ENCODE data around the gene ITPKB. TPM values are rescaled to one million over a fixed set of nuclear protein-coding genes. Genes with fewer than 3 reads are reported as not detected.
A peak's percentile ranks its signal among the peaks of the same experiment; 100 is the strongest.

The ITPKB gene
- total RNA-seq, 1 donor from 2014 or later = 19.4 TPM

DNA sequence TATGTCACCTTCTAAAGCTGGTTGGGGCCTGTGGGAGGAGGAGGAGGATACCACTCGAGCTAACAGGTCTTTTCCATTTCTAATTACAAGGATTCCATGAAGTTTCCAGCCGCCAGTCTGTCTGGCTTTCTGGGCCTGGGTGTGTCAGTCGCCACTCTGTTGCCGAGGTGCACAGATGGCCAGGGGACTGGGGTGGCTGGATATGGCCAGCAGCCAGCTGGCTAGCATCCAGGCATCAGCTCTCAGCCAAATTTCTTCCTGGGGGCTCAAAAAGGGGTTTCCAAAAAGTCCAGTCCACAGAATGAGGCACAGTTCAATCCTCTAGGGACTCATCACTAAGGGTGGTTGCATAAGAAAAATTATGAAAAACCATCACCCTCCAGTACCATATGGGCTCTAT, 32.4 kb downstream of the ITPKB start:
- no peak for DNase-seq (ENCODE audit: low read depth in 2 of 2)

DNA sequence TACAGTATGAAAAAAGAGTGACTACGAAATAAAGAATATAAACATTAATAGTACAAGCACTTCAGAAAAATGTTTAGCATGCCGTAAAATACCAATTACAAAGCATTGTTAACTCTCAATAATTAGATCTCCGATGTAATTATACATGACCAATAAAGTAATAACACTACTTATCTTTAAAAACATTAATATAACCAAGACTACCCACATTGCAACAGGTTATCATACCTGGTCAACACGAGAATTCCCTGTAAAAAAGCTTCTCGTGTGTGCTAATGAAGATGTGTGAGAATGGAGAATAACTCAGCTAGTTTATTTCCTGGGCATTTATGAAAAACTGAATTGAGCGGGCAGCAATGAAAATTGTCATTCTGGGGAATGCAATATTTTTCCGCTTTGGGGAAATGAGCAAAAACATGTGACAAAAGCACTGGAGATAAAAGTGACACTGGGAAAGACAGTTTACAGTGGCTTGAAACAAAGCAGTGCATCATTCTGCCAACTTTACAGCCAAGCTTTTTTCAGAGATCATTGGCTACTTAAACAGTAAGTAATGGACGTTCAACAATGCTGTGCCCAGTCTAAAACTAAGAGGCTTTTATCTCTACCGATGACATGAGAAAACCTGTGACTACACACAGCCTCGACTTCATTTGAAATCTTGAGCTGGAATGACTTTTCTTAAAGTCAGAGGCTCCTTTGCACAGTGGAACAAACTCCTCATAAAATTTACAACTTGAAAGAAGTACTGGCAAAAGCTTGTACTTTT, 34.7 kb downstream of the ITPKB start:
- DNase-seq (ENCODE audit: low read depth in 2 of 2) = peak in 1 of 2 donors; percentile 62

DNA sequence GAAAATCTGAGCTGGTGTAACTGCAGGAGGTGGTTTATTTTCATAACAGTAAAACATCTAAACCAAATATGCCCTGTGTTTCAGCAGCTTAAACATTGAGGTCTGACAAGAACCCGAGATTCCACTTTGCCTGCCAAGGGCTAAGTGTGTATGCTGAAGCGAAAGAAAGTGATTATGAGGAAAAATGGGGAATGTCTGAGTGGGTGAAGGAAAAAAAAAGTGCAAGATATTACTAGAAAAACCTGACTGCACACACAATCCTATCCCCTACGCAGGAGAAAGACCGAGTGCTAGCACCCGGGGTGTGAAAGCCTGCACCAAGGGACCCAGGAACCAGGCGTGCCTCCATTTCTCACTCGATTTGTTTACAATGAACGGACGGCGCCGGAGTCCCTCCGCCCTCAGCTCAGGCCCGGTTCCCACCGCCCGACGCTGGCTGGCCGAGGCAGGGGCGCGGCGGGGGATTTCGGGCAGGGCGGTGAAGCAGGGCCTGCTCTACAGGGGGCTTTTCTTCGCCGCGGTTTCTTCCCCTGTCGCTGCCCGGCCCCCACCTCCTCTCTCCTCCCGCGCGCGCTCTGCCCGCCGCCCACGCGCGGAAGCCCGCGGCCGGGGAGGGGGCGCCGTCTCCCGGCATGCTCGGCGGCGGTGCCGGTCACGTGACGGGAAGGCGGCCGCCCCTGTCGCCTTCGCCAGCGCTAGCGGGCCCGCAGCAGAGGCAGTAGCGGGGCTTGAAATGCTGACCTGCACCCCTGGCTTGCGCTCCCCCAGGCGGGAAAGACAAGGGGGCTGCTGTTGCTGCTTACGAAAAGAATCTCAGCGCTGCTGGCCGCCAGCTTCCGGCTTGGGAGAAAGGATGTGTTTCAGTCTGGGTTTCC, 35.9 kb downstream of the ITPKB start:
- DNase-seq (ENCODE audit: low read depth in 2 of 2) = peak; percentile 61 to 84

DNA sequence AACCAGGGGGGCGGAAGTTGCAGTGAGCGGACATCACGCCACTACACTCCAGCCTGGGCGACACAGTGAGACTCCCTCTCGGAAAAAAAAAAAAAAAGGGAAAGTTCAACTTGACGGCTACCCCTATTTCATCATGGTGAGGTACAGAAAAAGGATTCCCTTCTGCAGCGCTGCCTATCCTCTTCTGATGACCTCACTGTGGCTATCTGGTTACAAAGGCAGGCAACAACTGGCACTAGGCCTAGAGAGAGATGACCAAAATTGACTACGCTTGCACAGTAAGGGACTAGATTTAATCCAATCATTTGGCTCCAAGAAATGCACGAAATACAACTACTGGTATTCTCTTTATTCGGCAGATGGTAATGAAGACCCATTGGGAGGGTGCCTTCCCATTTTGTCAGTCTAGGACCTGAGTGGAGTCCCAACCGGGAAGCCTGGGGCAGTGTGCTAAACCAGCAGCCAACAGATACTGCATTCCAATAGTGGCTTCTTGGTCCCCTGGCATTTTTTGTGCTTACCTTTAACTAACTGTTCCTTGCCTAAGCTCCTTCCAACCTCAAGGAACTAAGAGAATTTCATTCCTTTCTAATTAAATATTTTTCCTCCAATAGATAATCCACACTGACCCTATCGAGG, 36.6 kb downstream of the ITPKB start:
- DNase-seq (ENCODE audit: low read depth in 2 of 2) = no peak

DNA sequence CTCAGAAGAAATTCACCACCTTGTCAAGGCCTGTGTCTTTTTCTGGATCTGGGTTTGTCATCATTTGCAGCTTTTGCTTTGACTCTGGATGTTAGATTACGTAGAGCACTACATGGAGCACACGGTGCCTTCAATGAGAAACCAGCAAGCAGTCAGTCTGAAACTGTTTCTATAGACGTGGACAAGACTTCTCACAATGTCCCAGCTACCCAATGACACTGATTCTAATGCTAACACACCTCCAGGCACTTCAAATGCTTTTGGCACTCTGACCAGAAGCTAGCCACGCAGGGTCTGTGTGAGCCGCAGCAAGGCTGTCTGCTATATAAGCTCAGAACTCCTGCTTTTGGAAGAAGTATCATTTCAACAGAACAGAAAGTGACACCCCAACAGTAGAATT, 38.2 kb downstream of the ITPKB start:
- no peak for DNase-seq (ENCODE audit: low read depth in 2 of 2)

DNA sequence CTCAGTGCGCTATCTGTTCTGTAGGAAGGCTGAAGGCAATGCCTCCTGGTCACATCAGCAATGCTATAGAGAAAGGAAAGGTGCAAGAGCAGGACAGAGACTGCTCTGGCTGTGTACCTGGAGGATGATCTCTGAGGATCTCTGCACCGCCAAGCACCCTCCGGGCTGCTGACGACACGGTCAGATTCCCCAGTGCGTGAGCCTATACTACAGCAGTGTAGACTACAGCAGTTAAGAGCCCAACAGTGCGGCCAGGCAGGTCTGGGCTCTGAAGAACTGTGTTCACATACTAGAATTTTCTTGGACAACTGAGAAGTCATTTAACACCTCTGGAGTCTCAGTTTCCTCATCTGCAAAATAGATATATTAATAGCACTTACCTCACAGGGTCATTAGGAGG, 39.9 kb downstream of the ITPKB start:
- no peak for DNase-seq (ENCODE audit: low read depth in 2 of 2)

DNA sequence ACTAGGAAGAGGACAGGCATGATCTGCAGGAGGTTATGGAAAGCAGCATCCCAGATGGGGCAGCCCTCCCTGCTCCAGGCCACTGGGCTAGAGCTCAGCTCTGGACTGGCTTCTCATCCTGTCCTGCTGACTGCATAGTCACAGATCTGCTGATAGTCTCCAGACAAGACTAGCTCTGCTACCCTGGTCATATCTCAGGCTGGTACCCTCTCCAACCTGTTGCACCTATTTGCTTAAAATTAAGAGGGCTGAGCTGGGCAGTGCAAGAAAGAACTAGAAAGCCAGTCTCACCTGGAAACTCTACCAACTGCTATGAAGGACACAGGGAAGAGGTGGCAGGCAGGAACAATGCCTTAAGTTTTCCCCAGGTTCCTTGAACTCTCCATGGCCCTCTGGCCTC, 40.4 kb downstream of the ITPKB start:
- no peak for DNase-seq (ENCODE audit: low read depth in 2 of 2)

DNA sequence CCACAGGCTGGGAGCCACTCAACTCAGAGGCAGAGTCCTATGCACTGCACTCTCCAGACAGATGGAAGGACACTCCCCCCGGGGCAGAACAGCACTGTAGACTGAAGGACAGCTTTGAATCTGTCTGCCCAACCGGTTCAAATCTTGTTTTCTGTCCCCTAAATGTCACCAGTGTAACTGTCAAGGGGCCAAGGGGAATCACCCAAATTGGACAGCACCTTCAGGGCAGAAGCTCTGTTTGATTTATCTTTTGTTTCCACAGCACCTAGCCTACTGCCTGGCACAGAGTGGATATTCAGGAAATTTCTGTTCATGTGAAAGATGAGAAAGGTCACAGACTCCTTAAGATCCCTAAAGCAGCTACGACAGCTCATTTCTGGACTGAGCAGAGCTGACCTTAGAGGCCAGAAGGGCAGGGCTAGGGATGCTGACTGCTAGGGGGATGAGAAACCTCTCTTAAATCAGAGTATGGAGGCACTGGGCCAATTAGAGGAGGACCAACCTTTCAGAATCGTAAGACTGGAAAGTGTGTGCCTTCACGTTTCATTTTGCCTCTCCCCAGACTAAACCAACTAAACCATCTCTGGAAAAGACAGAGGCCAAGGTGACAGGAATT, 41.0 kb downstream of the ITPKB start:
- no peak for DNase-seq (ENCODE audit: low read depth in 2 of 2)

DNA sequence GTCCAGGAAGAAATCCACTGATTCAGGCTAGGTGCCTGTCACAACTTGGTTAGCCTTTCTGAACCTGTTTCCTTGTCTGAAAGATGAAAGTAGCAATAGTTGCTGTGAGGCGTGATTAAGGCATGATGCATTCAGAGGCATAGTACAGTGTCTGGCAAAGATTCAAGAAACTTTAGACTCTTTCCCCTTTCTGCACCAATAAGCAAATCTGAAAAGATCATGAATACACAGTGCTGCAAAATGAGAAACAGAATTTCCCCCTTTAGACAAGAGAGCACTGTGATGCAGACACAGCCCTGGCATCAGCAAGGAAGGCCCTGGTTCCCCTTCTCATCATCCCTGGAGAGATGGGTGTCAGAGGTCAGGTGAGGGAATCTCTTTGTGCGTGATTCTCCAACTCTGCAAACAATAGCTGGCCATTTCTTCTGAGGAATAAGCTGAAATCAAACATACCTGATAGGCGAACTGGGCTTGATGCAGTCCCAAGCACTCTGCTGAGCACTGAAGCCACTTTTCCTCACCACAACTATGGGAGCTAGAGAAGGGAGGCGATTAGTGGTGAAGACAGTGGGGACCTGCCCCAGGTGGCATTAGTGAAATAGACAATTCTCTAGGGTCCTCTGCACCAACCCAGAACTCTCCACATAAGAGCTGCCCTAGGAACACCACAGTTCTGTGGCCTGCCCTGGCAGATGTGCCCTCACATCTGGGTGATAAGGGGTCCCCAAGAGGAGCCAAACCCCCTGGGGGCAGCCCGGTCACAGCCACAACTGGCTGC, 41.7 kb downstream of the ITPKB start:
- DNase-seq (ENCODE audit: low read depth in 2 of 2) = peak in 1 of 2 donors; percentile 83

DNA sequence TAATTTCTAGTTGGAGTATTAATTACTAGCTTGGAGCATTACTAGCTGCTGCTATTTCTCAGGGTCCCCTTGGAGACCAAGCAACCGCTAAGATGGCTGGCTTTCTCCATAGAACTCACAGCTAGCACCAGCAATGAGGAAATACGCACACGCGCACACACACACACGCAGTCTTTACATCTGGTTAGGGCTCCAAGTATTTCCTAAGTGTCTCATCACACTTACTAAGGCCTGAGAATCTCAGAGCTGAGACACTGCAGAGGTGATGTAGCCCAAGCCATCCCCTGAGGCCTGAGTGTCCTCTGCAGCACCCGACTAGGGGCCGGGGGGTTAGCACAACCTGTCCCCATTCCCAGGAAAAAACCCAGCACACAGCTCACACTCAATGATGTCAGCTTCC, 42.5 kb downstream of the ITPKB start:
- peak; percentile 27 to 39 for DNase-seq (ENCODE audit: low read depth in 2 of 2)

DNA sequence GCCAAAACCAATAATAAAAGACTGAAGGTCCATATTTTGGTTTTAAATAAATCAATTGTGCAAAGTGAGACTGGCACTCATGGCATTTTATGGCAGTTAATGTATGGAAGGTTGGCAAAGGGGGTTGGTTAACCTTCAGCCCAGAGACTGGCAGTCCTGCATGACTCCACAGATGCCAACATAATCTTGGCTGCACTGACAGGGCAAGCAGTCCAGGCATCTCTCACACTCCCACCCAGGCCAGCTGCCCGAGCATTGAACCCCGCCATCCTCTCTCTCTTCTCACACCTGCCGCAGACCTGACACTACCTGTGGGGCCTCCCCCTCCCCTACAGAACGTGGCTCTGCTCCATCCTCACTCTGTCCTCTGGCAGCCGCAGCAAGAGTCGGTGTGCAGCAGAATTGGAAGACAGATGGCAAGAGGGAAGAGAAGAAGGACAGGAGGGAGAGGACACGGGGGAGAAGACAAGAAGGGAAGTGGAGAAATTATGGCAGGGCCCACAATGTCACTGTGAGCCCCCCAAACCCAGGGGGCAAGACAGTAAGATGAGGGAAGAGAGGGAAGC, 43.7 kb downstream of the ITPKB start:
- no peak for DNase-seq (ENCODE audit: low read depth in 2 of 2)

DNA sequence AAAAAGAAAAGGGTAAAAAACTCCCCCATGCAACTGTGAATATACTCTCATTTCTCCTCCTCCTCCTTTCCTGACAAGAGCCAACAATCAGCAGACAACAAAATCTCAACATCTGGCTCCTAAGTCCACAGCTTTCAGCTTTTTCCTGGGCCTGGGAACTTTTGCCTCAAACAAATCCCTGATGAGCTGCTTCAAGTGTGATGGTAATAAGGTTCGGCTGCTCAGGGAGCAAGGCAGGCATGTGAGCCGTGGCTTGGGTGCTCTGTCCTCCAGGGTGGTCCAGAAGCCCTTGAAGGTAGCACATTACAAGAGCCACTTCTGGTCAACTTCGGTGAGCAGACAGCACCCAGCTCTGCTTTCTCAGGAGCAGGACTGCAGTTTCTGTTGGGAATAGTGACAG, 46.3 kb downstream of the ITPKB start:
- no peak for DNase-seq (ENCODE audit: low read depth in 2 of 2)

DNA sequence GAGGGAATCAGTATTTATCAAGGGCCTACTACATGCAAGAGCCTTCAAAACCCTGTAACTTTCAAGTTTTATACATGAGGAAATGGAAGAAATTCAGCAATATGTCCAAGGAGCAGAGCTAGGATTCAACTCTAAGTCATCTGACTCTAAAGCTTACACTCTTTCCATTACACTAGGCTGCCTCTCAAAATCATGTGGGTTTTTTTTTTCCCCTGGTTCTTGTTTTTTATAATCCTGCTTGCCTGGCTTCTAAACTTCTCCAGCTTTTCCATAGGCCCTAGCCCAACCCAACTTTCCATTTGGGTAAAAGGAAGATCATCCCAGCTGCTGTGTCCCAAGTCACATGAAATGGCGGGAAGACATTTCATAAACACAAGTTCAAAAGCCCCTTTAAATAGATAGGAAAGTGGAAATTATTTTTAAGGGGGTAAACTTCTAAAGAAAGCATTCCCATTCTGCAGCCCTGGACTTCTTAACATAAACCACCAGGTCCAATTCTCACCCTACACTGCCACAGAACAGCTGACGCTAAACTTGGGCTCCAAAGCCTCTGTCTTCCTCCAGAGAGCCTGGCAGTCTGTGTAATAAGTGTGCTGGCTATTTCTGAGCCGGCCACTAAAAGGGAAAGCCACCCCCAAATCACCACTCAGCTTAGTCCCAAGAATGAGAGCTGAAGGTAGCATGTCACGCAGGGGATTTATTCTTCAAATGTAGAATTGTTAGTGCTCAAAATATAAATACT, 46.9 kb downstream of the ITPKB start:
- peak in 1 of 2 donors; percentile 59 for DNase-seq (ENCODE audit: low read depth in 2 of 2)

DNA sequence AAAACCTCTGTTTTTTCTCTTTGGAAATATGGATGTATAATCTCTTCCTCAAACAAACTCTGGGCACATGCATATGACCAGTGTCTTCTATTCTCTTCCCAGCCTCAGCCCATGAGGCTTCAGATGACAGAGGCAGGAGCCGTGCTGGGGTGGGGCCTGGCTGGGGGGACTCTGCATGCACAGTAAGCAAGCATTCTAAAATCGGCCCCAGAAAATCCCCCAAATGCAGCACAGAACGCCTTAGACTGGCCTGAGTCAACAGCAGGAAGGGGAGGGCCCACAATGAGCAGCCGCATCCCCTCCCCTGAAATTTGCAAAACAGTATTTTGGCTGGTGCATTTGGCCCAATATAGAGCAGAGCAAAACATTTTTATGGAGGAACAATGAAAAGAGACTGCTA, 47.8 kb downstream of the ITPKB start:
- DNase-seq (ENCODE audit: low read depth in 2 of 2) = peak; percentile 34 to 71

DNA sequence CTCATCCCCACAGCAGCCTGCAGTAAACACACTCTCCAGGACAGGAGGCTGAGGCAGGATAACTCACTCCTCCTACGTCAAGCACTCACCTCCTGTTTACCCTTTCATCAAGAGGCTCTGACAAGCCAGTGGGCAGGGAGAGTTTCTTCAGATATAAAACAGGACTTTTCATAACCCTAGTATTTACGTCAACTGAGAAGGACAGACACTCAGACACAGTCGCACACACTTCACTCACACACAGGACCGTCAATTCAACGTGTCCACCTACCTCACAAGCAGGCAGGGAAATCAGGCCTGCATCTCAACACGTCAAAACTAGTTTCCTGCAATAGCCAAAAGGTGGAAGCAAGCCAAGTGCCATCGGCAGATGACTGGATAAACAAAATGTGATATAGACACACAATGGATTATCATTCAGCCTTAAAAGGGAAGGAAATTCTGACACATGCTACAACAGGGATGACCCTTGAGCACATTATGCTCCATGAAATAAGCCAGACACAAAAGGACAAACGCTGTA, 48.6 kb downstream of the ITPKB start:
- peak; percentile 95 to 99 for DNase-seq (ENCODE audit: low read depth in 2 of 2)

DNA sequence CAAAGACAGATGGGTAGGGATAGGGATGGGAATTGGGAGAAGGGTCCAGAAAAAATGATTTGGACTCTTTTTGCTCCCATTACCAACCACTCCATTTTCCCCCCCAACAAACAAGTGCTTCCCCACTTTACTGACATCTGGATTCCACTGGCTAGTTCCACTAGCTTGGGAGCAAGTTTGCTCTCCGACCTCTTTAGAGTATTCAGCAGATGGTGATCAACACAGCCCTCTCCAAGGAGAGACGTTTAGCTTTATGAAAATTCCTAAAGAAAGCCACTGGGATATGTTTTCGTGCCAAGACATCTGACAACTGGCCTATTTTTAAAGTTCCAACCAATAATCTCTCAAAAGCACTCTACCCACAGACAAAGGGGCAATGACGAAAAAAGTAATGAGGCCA, 50.3 kb downstream of the ITPKB start:
- DNase-seq (ENCODE audit: low read depth in 2 of 2) = no peak

DNA sequence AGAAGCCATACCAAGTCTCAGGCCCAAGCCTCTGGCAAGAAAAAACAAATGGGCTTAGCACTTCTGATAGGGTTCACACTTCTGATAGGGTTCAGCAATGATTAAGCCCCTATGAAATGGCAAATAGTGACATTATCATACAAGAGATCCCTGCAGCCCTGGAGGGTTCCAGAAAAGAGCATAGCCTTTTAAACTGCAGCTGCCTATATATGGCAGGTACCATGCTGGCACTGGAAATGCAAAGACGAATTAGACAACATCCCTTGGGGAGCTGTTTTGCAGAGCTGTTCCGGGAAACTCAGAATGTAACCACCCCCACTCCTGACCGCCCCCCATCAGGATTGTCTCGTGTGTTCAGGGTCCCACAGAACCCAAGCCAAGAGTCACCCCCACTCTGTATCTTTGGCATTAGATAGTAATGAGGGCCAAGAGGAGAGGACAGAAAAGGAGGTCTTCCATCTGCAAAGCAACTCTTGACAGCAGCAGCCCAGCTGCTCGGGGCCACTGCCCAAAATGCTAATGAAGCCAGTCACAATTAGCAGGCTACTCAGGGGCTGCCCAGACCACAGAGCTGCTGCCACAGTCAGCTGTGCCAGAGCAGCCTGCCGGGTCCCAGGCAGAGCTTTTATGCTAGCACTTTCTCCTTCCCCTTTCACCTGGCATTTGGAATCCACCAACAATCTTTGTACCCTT, 50.9 kb downstream of the ITPKB start:
- DNase-seq (ENCODE audit: low read depth in 2 of 2) = no peak

DNA sequence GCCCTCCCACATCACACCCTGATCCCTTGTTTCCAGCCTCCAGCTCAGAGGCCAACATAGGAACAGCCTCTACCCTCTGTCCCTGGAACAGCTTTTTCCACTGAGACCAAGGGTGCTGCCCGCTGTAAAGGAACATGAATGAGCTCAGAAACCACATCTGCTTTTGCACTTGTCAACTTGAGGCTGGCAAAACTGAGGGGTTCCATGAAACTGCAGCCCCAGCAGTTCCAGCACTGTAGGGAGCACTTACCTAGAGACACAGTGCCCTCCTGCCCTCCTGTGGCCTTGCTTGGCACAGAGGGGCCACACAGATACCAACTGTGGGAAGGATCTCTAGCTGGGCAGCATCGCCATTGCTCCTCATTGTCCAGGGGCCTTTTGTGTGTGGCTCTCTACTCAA, 51.7 kb downstream of the ITPKB start:
- no peak for DNase-seq (ENCODE audit: low read depth in 2 of 2)

All from lung microvascular endothelial cell (primary cell).